Stimulated activated naive CD4-positive, alpha-beta T cell treated with Interleukin-2 at 50 U/mL for 16 hours (primary cell): Measurements from ENCODE around the gene RASA3.
A peak's percentile ranks its signal among the peaks of the same experiment; 100 is the strongest.

ENCODE experiments used
- DNase-seq: peaks from one replicate; lab custom pipeline; 2025; lab: John Stamatoyannopoulos, UW

Gene RASA3

DNA sequence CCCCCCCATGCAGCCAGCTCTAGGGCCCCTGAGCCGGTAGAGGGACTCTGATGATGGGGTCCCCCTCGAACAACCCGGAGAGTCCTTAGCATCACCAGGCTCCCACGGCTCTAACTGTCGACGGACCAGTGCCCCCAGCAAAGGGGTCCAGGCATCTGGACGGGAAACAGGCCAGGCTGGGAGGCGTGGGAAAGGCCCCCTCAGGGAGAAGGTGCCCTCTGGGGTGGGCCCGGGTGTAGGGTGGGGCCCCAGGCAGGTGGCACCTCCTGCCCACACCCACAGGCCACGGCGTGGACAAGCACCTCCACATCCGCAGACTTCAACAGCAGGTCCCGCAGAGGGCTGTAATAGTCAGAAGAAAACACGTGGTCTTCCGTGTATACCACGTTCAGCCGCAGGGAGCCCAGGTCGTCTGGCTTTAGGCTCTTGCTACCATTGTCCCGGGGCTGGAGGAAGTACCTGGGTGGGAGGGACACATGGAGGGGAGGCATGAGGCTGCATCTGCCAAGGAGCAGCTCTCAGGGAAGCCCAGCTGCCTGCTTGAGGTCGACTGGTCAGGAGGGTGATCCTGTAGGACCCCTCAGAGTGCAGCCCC lies 113.9 kb downstream of the RASA3 start:
- DNase-seq: no peak

DNA sequence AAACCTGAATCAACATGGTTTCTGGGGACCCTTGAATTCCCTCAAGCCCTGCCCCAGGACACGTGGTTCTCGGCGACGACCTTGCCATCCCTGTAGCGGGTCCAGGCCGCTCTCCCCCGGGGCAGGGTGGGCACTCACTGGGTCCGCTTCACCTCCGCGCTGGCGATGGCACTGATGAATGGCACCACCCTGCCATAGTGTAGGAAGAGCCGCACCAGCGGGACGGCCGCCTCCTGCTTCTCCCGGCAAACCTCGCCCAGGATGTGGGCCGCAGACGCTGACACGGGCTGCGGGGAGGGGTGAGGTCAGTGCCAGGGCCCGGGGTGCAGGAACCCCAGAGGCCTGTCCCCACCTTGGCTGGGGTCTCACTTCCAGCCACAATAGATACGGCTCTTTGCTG lies 114.5 kb downstream of the RASA3 start:
- no peak for DNase-seq

DNA sequence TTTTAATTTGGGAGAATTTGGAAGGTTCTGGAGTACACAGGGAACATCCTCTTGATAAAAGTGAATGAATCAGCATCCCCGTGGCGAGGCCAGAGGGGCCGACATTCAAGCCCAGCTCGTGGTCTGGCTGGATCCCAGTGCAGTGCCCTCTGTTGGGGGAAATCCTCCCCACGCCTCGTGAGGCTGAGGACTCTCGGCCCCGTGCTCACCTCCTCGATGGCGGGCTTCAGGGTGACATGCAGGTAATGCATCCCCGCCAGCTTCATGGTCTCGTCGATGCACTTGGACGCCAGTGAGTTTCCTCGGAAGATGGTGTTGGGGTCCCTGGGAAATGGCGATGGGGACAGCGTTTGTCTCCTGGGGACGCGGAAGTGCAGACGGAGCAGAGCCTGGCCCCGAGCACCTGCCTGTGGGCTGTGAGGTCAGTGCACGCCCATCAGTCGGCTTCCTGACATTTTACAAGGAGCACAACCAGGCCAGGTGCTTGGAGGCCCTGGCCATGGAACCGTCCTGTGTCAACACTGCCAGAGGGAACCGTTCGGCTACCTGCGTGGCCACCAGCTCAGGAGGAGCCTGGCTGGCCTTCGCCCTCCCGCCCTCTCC lies 115.3 kb downstream of the RASA3 start:
- no peak for DNase-seq

DNA sequence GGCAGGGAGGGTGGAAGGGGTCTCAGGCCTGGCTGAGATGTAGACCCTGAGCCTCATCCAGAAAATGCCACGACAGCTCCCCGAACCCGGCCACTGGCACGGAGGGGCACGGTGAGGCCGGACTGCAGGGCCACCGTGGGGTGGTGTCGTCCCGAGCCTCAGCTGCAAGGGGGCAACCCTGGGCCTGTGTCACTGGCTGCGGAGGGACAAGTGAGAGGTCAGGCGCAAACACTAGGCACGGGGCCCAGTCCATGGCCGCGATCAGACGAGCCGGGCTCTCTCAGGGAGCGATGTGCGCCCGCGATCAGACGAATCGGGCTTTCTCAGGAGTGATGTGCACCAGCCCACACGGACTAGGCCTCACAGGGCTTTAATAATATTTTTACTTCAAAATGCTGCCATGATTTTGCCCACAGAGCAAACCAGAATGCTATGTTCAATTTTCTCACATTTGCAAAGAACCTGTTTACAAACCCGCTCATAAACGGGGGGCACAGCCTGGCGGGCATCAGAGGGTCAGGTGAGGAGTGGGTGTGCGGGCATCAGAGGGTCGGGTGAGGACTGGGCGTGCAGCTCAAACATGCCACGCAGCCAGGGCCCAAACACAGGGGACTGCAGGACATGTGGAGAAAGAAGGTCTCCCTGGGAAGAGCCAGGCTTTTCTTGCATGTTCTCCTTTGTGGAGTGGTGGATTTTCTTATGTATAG lies 115.9 kb downstream of the RASA3 start:
- no peak for DNase-seq

DNA sequence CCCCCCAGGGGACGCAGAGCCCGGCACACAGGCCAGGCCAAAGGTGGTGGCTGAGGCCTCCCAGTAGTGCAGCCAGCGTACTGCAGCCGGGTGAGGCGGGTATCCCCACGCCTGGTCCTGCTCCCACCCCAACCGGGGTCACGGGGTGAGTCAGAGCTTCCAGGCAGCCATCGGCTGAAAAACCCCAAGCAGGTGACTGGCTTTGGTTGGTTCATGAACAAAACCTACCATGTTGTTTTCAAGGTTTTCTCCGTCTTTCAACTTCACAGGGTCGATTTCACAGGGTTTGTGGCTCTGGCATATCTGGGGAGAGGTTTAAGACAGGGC lies 116.5 kb downstream of the RASA3 start:
- DNase-seq: peak; percentile 3

DNA sequence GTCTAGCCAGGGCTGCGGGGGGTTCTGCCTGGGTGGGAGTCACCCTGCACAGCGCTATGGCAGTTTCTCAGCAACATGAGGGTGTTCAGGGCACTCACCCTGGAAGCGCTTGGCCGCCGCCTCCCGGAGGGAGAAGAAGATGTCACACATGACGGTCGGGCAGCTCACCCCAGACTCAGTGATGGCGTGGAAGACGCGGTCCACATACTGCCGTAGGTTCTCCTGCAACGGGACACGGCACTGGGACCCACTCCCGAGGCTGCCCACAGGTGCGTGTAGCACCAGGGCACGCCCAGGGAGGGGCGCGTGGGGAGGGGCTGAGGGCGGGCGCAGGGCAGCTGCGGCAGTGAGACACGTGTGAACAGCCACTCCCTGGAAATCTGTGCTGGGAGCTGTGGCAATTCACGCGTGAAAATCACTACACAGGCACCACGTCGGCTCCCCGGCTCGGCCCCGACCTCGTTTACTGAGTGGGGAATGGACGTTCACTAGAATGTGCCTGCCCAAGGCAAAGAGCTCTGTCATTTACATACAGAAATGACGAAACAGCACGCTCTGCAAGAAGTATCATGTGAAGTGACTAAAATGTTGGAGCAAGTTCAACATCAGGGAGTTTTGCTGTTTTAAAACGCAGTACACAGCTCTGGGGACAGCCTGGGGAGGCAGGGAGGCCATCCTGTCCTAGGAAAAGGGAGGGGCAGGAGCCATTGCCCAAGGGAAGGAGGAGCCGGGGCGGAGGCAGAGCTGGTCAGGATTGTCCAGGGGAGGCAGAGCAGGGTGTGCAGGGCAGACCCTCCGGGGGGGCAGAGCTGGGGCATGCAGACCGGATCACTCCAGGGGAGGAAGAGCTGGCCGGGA lies 117.1 kb downstream of the RASA3 start:
- DNase-seq: no peak

DNA sequence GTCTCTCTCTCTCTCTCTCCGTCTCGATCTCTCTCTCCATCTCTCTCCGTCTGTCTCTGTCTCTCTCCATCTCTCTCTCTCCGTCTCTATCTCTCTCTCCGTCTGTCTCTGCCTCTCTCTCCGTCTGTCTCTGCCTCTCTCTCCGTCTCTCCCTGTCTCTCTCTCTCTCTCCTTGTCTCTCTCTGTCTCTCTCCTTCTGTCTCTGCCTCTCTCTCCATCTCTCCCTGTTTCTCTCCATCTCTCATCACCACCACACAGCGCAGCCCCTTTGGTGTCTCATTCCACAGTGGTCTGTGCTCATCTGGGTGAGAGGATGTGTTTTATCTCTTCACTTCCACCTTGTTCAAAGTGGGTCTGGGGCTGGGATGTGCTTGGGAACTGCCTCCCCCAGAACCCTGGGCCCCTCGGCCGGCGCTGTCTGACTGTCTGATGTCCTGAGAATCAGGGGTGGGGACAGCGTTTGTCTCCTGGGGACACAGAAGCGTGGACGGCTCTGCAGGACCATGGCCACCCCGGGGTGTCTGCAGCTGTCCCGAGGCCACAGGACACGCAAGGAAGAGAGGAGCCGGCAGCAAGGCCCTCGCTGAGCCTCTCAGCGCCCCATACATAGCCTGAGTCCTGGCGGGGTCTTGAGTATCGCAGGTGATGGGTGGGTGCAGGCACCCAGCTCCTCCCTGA lies 118.3 kb downstream of the RASA3 start:
- DNase-seq: no peak

DNA sequence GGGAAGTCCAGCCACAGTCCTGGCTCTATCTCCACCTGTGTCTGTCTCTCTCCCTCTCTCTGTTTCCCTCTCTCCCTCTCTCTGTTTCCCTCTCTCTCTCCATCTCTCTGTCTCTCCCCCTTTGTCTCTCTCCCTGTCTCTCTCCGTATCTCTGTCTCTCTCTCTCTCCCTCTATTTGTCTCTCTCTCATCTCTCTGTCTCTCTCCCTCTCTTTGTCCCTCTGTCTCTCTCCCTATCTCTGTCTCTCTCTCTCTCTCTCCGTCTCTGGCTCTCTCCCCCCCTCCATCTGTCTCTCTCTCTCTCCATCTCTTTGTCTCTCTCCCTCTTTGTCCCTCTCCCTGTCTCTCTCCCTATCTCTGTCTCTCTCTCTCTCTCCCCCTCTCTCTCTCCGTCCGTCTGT lies 119.1 kb downstream of the RASA3 start:
- no peak for DNase-seq

DNA sequence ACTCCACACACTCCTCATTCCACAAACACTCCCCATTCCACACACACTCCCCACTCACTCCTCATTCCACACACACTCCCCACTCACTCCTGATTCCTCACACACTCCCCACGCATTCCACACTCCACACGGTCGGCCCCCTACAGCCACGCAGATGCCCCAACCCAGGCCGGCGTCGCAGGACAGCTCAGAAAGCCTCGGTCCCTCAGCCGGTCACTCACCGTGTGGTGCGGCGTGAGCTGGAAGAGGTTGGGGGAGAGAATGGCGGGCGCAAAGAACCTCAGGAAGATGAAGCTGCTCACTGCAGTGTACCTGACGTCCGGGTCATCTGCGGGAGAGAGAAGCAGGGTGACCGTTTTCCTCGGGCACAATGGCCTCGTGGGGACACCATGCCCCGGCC lies 119.5 kb downstream of the RASA3 start:
- no peak for DNase-seq

DNA sequence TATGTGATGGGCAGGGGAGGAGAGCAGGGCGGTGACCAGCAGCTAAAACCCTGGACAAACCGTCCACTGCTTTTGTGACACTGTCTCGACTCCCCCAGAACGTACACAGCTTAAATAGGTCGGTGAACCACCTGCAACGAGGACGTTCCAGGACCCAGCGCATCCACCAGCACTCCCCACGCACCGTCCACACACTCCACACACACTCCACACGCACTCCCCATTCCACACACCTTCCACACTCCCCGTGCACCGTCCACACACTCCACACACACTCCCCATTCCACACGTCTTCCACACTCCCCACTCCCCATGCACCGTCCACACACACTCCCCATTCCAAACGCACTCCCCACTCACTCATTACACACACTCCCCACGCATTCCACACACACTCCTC lies 120.3 kb downstream of the RASA3 start:
- DNase-seq: no peak

DNA sequence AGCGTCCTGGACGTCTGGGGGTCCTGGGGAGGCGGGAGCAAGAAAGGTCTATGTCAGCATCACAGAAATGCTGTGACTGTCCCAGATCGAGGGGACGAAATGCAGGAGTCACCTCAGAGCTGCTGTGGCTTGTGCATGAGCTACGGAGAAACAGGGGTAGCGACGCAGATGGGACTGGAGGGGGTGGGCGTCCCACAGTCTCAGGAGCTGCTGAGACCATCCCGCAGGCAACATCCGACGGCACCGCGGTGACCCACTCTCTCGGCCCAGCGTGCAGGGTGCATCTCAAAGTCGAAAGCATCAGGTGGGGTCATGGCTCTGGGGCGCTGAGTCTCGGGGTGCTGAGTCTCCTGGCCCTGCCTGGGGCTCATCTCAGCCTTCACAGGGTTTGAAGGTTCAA lies 121.2 kb downstream of the RASA3 start:
- DNase-seq: no peak

DNA sequence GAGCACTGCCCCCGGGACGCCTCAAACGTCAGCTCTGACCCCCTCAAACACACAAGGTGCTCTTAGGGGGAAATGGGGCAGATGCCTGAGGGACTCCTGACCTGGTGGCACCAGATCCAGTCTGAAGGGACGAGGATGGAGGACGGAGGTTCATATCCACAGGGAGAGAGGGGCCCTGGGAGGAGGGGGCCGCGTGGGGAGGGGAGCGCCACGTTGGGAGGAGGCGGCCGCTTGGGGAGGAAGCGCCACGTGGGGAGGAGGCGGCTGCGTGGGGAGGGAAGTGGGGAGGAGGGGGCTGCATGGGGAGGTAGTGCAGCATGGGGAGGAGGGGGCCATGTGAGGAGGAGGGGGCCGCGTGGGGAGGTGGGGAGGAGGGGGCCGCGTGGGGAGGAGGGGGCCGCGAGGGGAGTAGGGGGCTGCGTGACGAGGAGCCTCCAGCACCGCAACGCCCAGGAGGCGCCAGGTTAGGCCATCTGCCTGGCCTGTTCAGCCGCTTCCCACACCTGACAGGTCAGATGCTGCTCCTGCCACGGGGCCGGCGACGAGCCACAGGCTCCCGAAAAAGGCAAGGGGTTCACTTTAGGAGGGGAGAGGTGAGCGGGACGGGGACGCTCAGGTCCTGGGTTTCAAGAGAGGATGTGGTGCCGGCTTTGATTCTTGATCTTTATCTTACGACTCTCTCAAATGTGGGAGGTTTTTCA lies 121.9 kb downstream of the RASA3 start:
- DNase-seq: no peak

DNA sequence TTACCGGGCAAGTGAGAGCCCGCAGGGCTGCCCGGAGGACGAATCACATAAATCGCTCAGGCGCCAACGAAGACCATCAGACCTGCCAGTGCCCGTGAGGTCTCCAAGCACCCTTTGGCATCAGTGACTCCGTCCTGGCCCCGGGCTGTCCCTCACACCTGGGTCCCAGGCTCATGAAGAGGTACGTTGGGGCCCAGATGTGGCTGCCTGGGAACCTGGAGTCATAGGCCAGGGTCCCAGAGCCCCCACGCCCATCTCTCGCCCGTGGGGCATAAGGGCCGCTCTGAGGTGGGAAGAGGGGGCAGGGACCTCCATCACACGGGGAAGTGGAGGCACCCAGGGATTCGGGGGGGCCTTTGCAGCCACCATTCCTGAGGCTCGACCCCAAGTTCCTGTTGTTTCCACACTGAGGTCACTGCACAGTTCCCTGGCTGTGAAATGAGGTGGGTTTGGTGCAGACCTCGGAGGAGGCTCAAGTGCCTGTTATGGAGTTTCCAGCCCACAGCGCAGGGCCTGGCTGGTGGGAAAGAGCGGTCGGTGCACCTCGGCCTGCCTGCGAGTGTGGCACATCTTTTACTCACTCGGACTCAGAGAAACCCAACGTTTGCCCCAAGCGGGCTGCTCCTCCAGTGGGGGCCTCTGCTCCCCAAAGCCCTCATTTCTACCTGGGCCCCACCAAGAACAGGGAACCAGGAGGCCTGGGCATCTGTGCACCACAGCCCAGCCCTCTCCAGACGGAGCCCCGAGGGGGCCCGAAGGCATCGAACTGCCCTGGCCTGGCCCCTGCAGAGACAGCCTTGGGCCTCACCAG lies 122.6 kb downstream of the RASA3 start:
- DNase-seq: no peak

DNA sequence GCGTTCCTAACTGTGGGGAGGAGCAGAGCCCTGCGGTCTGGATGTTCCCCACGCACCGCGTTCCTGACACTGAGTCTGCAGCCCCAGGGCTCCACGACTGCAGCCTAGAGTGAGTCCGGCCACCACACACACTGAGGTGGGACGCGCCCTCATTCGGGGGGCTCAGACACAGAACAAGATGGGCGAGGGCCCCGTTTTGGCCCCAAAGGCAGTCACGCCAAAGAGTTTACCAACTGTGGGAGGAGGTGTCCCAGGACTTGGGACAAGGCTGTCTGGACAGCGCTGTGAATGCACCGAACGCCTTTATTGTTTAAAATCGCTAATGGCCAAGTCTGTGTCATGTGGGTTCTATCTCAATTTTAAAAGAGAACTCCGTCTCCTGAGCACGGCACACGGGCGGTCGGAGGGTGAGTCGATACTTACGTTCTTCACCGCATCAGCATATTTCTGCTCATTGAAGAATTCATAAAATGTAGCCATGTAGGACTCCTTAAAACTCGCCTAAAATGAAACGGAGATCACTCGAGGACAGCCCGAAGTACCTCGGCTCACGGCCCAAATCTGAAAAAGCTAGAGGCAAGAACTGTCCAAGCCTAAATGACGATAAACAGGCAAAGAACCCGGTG lies 123.3 kb downstream of the RASA3 start:
- DNase-seq: no peak

DNA sequence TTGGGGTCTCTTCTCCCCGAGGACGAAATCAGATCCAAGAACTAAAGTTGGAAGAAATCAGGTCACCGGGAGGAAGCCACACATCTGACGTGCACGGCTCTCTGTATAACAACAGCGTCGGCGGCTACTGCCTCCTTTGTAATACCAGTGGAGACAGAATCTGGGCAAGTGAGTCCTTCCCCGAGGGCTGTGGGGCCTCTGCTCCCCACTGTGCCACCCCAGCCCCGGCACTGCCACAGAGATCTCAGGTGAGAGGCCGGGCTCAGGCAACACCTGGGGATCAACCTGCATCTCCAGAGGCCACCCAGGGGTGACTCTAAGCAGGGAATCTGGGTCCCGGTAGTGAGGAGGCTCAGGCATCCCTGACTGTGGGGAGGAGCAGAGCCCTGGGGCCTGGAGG lies 124.9 kb downstream of the RASA3 start:
- no peak for DNase-seq

DNA sequence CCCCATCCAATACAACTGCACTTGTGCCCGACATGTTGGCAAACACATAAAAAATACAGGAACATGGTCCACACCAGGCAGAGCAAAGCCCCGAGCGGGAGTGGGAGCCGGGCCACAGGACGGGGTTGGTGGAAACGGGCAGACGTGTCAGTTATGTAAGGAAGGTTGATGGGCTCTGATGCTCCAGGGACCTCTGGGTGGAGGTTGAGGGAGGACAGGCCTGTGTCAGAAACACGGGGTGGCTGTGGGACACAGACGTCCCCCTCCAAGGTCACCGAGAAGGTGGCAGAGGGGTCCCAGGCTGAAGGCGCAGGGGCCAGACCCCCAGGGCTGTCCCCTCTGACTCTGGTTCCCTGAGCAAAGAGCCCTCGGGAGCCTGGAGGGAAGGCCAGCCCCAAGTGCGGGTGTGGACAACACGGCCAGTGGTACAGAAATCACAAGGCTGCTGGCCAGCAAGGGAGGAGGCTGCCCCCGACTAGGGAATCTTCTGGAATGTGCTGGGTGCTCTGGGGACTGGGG lies 127.2 kb downstream of the RASA3 start:
- DNase-seq: no peak

DNA sequence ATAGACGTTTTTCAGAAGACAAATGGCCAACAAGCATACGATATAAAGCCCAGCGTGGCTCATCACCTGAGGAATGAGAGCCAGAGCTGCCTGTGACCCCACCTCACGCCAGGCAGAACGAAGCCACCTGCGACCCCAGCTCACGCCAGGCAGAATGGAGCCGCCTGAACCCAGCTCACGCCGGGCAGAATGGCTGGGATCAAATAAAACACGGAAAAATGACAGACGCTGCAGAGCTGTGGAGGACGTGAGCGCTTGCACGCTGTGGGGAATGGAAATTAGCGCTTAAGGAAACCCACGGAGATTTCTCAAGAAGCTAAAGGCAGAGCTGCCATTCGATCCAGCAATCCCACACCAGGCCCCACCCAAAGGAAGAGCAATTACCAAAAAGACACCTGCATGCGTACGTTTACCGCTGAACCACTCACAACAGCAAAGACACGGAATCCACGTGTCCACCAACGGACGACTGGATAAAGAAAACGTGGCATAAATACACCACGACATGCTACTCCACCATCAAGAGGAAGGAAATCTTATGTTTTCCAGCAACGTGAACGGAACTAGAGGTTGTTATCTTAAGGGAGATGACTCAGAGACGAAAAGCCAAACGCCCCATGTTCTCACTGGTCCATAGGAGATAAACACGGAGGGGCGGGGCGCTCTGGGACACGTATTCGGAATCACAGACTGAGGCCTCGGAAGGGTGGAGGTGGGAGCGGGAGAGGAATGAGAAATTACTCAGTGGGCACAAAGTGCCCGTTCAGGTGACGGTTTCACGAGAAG lies 127.8 kb downstream of the RASA3 start:
- no peak for DNase-seq

DNA sequence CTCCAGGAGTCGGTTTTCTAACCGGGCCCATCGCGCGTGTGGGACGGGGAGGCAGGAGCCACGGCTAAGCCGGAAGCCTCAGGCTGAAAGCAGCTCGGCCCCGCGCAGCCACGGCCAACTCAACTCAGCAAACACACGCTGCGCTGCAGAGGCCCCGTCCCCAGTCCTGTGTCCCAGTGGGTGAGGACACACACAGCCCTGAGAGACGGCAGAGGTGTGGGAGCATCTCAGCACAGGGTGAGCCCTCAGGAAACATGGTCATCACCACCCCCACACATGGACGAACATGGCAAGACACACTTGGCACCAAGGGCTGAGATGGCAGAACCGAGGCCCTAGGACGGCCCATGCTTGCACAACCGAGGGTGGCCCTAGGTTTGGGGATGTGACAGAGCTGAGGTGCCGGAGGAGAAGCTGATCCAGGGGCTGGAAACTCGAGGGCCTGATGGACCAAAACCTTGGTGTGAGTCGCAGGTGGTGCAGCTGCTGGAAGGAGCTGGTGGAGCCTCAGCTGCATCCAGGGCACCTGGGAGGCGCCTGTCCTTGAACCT lies 129.6 kb downstream of the RASA3 start:
- no peak for DNase-seq

DNA sequence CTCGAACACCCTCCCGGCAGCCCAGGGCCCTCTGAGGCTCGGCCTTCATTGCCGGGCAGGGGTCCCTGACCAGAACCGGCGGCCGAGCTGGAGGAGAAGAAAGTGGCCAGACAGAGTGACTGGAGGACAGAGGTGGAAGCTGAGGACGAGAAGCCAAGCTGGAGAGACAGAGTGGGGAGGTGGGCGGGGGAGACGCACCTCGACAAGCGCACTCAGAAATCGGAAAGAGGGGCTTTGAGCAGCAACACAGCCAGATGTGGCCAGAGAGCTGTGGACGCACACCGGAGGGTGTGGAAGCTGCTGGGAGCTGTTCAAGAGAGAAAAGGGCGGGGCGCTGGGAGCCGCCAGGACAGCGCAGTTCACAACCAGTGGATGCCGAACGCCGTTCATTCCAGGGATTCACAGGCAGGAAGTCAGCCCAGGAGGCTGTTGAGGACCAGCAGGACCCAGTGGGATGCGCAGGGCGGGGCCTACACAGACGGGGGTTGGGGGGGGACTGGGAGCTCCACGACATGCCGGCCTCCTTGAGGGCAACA lies 130.3 kb downstream of the RASA3 start:
- DNase-seq: no peak
